Measurements from ENCODE around the gene ARHGEF40.

DNA sequence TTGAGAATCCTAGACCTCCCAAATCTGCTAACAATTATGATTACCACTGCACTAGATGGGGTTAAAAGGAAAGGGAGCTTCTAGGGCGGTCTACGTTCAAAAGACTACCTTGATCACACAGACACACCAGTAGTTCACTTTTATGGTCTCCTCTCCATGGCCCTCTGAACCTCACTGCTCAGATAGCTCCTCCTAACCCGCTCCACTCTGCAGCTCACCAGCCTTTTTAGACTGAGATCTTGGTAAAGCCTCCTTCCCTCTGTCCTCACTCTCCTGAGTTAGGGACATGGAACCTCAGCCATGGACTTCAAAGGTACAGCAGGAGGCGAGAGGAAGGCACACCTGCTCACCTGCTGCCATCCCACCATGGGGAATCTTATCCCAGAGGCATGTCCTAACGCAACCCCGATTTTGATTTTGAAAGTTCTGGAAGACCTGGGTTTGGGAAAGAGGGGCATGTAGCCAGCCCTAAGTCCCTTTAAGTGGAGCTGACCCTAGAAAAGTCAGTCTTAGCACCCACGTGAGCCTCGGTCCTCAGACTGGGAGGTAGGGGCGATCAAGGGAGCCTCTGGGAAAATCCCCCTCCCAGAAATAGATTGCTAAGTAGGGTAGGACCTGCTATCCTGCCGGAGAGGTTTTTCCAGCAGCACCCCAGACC lies 27.0 kb downstream of the ARHGEF40 start:
- no peak for TF ChIP-seq EP300 (IDR thresholded peaks at IDR 0.05)
- TF ChIP-seq RARB (CRISPR knock-in tag; IDR thresholded peaks at IDR 0.05): no peak
- no peak for TF ChIP-seq MAZ (IDR thresholded peaks at IDR 0.05; ENCODE audit: borderline replicate concordance, low read depth, low read length)
- TF ChIP-seq, protein P1, sequence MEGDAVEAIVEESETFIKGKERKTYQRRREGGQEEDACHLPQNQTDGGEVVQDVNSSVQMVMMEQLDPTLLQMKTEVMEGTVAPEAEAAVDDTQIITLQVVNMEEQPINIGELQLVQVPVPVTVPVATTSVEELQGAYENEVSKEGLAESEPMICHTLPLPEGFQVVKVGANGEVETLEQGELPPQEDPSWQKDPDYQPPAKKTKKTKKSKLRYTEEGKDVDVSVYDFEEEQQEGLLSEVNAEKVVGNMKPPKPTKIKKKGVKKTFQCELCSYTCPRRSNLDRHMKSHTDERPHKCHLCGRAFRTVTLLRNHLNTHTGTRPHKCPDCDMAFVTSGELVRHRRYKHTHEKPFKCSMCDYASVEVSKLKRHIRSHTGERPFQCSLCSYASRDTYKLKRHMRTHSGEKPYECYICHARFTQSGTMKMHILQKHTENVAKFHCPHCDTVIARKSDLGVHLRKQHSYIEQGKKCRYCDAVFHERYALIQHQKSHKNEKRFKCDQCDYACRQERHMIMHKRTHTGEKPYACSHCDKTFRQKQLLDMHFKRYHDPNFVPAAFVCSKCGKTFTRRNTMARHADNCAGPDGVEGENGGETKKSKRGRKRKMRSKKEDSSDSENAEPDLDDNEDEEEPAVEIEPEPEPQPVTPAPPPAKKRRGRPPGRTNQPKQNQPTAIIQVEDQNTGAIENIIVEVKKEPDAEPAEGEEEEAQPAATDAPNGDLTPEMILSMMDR (IDR thresholded peaks at IDR 0.05): no peak
- TF ChIP-seq PHF8 (IDR thresholded peaks at IDR 0.05; ENCODE audit: borderline replicate concordance, low read depth): no peak
- TF ChIP-seq, protein P2, sequence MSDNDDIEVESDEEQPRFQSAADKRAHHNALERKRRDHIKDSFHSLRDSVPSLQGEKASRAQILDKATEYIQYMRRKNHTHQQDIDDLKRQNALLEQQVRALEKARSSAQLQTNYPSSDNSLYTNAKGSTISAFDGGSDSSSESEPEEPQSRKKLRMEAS (IDR thresholded peaks at IDR 0.05): no peak
- TF ChIP-seq NPAS2 (CRISPR knock-in tag; IDR thresholded peaks at IDR 0.05; ENCODE audit: borderline replicate concordance): no peak
- TF ChIP-seq NFE2L2 (conservative IDR thresholded peaks at IDR 0.05; ENCODE audit: low read length): no peak
- TF ChIP-seq SMC3 (IDR thresholded peaks at IDR 0.05): no peak
- no peak for TF ChIP-seq ZSCAN20 (CRISPR knock-in tag; IDR thresholded peaks at IDR 0.05)
- no peak for TF ChIP-seq HOXB13 (CRISPR knock-in tag; IDR thresholded peaks at IDR 0.05; ENCODE audit: low read depth)
- TF ChIP-seq RAD21 (conservative IDR thresholded peaks at IDR 0.05 in 1 of 2, IDR thresholded peaks at IDR 0.05 in 1 of 2): no peak
- TF ChIP-seq RNF2 (IDR thresholded peaks at IDR 0.05; ENCODE audit: borderline replicate concordance, low read depth): no peak
- TF ChIP-seq TP53 (CRISPR knock-in tag; IDR thresholded peaks at IDR 0.05): no peak

Measured in A549 (cell line).